ENCODE data around the gene PTEN.
"Not testable (repeated sequence)": the region's sequence is repeated elsewhere in the genome, so short reads cannot be mapped to it uniquely, and the experiment has no call there.

PTEN gene

DNA sequence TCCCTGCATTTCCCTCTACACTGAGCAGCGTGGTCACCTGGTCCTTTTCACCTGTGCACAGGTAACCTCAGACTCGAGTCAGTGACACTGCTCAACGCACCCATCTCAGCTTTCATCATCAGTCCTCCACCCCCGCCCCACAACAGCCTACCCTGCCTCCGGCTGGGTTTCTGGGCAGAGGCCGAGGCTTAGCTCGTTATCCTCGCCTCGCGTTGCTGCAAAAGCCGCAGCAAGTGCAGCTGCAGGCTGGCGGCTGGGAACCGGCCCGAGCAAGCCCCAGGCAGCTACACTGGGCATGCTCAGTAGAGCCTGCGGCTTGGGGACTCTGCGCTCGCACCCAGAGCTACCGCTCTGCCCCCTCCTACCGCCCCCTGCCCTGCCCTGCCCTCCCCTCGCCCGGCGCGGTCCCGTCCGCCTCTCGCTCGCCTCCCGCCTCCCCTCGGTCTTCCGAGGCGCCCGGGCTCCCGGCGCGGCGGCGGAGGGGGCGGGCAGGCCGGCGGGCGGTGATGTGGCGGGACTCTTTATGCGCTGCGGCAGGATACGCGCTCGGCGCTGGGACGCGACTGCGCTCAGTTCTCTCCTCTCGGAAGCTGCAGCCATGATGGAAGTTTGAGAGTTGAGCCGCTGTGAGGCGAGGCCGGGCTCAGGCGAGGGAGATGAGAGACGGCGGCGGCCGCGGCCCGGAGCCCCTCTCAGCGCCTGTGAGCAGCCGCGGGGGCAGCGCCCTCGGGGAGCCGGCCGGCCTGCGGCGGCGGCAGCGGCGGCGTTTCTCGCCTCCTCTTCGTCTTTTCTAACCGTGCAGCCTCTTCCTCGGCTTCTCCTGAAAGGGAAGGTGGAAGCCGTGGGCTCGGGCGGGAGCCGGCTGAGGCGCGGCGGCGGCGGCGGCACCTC is at the start of gene PTEN, which contains the start of gene KLLN:
Gene PTEN (plus strand): TSS at position 573 of the 891 bp plus-strand sequence. CDS start 845 bp downstream, outside the sequence.
Gene KLLN (minus strand): TSS at position 481 of the 891 bp plus-strand sequence. CDS start 1,046 bp downstream, outside the sequence.
- peak; percentile 77 for DNase-seq (ENCODE audit: low spot score)

DNA sequence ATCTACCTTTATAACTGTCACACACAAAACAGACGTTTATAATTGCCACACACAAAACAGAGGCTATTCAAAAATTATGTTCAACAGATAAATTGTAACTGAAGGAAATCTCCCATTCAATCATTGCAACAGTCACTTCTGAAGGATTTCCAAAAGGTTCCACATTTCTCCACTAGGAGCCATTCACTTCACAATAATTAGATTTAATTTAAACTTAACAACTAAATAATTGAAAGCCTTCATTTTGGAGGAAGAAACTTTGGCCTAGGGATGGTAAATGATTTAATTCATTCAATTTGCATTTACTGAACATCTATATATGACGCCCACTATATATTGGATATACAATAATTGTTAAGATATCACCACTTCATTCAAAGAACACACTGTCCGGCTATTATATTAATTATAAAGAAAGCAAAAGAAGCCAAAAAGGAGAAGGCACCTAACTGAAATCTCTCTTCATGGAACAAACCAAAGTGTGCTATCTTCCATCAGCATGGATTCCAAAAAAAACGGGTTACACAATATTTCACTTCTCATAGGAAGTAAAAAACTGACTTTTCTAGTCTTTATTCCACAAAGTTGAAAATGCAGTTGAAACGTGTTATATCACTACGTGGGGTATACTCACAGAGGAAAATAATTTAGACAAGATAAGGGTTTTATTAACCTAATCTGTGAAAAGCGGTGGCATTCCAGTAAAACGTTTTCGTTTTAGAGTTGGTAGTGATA is 47.1 kb upstream of the PTEN start:
- DNase-seq (ENCODE audit: low spot score), result no peak

DNA sequence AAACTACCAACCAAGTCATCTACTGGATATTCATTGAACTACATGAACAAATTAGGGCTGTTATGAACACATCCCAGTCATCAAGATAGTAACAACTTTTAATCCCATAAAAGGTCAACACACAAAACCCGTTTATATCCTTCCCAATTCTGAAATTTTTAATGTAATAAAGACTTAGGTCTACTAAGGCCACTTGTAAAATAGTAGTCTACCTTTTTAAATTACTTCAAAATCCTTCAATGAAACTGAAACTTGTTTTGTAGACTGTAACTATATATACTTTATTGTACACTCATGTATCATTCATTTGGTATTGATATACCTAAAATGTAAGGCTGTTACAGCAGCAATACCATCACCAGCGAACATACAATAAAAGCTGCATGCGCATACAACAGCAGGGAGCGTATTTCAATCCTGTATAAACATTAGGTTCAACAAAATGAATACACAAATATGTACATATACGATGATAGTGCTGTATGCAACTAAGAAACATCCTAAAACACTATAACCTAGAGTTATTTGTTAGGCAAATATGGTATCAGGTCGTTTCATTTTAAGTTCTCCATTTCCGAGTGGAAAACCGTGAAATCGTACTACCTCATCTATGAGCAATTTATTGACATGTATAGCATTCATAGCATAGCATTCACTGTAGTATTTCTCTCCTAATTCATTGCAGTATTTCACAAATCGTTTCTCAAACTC is 46.4 kb upstream of the PTEN start:
- DNase-seq (ENCODE audit: low spot score), result no peak

DNA sequence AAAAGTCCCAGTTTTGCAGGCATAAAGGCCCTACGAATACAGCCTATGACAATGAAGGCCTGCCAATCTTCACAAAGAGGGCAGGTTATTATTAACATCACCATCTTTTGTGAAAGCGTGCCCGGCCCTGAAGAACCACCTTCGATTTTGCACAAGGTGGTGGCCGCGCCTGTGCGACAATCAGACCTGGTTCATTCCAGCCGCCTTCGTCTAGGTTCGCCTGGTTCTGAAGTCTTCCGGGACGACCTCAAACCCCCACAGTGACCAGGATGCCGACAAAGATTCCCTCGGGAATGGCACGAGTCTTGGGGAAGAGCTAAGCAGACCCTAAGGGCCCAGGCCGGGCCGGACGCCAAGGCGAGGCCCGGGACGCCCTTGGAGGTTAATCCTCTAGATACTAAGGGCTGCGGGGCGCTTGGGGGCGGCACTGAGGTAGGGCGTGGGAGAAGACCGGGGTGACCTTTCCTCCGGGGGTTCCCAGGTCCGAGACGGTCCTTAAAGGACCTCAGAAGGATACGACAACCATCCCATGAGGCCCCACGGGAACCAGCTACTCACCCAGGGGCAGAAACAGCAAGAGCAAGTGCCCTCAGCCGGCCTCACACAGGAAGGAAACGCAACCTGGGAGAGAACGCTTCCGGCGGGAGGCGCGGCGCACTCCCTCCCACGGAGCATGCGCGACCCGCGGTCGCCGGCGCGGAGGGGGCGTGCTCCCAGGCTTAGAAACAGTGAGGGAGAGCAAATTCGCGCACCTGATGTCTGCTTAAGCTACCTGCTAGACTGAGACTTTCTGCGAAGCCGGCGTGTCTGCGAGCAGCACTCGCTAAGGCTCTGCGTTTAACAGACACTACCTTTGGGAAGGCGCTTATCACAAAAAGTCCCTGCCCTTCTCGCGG is 45.6 kb upstream of the PTEN start, which contains the start of gene ATAD1:
Gene ATAD1 (minus strand): TSS at position 618 of the 896 bp plus-strand sequence. CDS start 3,627 bp downstream, outside the sequence.
- DNase-seq (ENCODE audit: low spot score), result peak; percentile 88

DNA sequence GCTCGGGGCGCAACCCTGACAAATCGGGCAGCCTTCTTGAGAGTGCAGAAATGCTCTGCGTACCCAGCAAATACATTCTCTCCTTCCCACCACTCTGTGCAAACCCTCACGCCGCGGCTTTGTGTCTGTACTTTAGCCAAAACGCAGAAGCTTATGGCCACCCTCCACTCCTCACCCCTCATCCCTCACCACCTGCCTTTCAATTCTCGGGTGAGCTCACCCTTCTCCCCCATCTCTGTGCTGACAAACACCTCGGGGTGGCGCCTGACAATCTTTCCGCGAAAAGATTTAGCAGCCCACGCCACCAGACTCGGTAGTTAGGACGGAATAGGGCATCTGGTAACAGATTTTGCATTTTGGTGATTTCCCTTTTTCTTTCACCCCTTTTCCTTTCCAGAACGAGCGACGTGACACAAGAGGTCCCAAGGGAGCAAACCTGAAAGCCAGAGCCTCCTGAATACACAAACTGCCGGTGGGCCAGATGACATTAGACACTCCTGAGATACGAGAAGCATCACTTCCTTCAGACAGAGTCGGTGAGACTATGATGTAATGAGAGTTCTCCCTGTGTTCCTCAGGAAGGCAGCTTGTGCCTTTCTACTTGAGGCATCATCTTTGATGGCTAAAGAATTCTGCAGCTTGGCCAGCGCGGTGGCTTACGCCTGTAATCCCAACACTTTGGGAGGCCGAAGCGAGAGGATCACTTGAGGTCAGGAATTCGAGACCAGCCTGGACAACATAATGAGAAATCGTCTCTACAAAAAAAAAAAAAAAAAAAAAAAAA is 44.7 kb upstream of the PTEN start:
- DNase-seq (ENCODE audit: low spot score), result peak; percentile 57

DNA sequence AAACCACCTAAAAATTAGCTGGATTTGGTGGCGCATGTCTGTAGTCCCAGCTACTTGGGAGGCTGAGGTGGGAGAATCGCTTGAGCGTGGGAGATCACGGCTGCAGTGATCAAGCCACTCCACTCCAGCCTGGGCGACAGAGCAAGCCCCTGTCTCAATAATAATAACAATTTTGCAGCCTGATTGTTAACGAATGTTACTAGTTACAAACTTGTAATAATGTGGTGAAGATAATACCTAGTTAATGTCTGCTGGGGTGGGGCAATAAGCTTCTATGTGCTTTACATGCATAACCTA is 44.2 kb upstream of the PTEN start:
- DNase-seq (ENCODE audit: low spot score), result no peak

DNA sequence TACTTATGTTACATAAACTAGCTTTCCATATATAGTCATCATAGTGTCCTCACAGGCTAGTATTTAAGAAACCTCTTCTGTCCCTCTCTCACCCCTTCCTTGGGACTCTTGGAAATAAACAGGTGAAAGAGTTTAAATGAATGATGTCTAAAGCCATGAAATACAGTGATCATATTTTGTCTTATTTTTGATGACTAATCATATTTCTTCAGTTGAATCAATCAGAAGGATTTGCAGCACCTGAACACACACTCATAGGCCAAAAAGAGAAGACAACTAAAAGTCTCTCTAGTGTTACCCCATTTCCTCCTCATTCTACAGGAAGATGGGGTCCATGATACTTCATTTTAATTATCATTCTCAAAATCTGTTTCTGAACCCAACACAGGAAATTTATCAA is 36.8 kb upstream of the PTEN start:
- DNase-seq (ENCODE audit: low spot score), result no peak

DNA sequence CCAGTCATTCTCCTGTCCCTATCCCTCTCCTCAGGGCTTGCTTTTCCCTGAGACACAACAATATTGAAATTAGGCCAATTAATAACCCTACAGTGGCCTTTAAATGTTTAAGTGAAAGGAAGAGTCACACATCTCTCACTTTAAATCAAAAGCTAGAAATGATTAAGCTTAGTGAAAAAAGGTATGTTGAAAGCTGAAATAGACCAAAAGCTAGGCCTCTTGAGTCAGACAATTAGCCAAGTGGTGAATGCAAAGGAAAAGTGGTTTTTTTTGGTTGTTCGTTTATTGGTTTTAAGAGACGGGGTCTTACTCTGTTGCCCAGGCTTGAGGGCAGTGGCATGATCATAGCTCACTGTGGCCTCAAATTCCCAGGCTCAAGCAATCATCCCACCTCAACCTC is 35.7 kb upstream of the PTEN start:
- no peak for DNase-seq (ENCODE audit: low spot score)

DNA sequence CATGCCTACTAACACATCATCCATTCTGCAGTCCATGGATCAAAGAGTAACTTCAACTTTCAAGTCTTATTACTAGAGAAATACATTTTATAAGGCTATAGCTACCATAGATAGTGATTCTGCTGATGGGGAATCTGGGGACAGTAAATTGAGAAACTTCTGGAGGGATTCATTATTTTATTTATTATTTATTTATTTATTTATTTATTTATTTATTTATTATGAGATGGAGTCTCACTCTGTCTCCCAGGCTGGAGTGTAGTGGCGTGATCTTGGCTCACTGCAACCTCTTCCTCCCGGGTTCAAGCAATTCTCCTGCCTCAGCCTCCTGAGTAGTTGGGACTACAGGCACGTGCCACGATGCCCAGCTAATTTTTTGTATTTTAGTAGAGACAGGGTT is 34.4 kb upstream of the PTEN start:
- not testable (repeated sequence) for DNase-seq (ENCODE audit: low spot score)

DNA sequence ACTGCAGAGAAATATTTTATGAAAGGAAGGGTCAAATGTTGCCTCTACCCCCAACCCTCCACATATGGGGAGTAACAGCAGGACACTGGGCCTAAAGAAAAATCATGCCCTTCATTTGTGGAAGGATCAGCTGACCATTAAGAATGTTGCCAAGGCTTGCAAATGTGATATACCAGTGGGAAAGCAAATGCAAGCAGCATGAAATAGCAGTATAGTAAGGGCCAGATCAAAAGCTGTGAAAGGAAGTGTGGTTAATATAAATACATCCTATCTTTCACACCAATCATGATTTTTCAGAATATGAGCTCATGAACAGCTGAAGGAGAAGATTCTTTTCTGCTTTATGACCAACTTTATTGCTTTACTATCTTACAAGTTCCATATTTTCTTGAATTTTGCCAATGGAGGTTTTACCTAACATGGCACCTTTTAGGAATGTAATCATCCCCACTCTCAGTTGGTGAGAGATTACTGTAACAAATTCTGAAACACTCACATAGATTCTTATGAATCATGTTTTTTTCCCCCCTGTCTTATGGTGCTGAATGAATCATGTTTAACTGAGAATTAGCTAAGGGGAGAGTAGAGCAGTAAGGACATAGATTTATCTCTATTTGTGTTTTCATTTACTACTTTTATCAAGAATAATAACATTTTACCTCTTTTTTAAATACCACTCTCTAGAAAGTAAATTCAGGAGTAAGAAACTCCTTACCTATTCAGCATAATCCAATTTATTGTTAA is 33.3 kb upstream of the PTEN start:
- DNase-seq (ENCODE audit: low spot score), result no peak

DNA sequence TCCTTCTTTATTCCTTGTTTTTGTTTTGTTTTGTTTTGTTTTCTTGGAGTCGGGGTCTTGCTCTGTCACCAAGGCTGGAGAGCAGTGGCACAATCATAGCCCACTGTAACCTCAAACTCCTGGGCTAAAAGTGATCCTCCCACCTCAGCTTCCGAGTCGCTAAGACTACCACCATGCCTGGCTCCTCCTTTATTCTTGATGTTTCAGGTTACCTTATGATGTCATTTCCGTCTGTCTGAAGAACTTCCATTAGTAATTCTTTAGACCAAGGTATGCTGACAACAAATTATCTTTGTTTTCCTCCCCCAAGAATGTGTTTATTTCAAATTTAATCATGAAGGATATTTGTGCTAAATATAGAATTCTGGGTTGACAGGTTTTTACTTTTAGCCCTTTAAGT is 27.3 kb upstream of the PTEN start:
- no peak for DNase-seq (ENCODE audit: low spot score)

DNA sequence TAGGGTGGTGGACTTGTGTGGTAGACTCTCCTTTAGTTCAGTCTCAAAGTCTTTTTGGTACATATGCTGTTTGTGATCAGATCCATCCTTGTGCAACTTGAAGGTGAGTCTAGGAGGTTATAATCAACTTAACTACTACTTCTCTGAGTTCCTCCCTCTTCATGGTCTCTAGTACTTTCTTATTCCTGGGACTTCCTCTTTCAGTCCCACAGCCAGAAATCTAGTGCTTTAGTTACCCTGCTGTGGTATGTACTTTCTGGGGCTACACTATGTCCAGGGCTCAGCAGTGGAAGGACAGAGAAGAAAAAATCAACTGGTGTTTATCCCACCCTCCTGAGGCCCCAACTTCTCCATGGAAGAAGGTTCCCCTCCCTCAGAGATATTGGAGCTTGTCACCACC is 26.0 kb upstream of the PTEN start:
- DNase-seq (ENCODE audit: low spot score), result no peak

DNA sequence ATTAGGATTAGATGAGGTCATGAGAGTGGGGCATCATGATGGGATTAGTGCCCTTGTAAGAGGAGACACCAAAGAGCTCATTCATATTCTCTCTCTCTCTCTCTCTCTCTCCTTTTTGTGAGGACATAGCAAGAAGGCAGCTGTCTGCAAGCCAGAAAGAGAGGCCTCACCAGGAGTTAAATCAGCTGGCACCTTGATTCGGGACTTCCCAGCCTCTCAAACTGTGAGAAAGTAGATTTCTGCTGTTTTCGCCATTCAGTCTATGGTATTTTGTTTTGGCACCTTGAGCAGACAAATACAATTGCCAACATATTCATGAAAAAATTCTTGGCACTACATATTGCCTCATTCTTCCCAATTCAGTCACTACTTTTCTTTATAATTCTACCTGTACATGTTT is 24.8 kb upstream of the PTEN start:
- no peak for DNase-seq (ENCODE audit: low spot score)

DNA sequence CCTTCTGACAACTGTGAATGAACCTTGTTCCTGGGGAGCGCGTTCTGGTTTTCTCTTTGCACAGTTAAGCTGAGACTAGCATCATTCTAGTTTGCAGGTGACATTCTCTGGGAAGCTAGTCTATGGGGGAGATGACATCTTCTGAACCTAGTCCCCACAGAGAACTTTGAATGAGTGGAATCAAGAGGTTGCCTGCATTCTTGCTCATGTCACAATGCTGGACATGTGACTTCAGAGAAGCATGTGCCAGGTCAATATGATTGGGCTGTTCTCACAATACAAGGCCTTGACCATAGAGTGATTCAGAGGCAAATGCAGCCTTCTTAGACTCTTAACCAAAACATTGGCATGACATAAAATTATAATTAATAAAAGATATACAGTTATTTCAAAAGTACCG is 22.2 kb upstream of the PTEN start:
- DNase-seq (ENCODE audit: low spot score), result no peak

DNA sequence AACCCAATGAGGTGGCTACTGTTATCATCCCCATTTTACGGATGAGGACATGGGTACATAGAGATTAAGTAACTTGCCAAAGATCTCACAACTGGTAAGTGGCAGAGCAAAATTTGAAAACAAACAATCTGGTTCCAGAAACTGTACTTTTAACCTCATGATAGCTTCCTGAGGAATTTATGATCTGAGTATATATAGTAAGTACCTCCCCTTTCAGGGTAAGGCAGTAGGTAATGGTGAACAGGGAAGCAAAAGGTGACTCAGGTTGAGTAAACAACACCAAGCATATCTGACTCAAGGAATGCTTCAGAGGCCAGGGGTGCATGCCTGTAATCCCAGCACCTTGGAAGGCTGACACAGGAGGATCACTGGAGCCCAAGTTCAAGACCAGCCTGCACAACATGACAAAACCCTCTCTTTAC is 21.2 kb upstream of the PTEN start:
- no peak for DNase-seq (ENCODE audit: low spot score)

DNA sequence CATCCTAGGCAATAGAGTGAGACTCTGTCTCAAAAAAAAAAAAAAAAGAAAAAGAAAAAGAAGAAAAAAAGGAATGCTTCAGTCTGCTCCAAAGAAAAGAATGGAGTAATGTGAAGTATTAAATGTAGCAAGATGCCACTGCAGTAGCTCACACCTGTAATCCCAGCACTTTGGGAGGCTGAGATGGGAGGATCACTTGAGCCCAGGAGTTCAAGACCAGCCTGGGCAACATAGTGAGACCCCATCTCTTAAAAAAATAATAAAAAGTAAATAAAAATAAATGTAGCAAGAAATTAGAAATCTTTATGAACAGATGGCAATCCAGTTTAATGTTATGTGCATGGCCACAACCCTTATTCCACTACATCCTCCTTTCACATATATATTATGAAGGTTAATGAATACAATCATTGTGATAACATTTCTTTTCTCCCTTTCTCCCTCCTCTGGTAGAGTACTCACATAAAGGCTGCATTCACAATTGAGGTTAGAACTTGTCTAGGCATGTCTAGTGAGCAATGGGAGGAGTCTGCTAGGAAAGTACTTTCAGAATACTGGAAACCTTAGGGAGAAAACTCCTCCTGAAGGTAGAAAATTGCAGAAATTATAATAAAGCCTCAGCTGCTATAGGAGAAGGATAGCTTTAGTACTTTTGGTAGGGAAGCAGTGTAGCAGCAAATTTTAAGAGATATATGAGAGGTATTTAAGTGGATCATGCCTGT is 20.5 kb upstream of the PTEN start:
- no peak for DNase-seq (ENCODE audit: low spot score)

DNA sequence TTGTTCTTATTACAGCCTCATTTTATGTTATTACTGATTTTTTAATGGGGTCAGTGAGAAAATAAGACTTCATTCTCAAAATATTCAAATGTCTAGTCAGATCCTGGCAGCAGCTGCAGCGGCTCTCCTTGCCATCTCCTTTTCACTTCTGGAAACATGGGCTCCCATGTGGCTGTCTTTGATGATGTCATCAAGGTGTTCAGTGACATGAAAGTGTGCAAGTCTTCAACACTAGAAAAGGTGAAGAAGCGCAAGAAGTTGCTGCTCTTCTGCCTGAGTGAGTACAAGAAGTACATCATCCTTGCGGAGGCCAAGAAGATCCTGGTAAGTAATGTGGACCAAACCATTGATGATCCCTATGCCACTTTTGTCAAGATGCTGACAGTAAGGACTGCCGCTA is 19.7 kb upstream of the PTEN start:
- no peak for DNase-seq (ENCODE audit: low spot score)

DNA sequence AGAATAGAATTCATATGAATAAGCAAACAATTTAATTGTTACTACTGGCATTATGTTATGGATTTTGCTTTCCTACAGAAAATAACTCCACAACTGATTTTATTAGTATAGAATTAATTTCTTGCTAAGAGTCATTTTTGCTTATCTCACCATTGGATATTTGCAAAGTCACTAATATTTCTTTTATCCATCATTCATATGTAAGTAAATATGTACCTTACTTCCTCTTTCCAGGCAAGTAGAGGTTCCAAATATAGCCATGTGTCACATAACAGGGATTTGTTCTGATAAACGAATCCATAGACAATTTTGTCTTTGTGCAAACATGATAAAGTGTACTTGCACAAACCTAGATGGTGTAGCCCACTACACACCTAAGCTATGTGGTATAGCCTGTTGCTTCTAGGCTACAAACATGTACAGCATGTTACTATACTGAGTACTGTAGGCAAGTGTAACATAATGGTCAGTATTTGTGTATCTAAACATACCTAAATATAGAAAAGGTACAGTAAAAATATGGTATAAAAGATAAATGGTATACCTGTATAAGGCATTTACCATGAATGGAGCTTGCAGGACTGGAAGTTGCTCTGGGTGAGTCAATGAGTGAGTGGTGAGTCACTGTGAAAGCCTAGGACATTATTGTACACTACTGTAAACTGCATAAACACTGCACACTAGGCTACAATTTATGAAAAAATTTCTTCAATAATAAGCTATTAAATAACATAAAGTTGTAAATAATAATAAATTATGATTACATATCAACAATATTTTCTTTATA is 18.4 kb upstream of the PTEN start:
- DNase-seq (ENCODE audit: low spot score), result no peak

DNA sequence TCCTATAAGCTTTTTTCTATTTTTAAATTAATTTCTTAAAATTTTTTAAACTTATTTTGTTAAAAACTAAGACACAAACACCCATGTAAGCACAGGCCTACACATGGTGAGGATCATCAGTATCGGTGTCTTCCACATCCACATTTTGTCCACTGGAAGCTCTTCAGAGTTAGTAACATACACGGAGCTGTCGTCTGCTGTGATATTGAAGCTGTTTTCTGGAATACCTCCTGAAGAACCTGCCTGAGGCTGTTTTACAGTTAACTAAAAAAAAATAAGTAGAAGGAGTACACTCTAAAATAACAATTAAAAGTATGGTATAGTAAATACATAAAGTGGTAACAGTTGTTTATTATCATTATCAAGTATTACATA is 17.8 kb upstream of the PTEN start:
- no peak for DNase-seq (ENCODE audit: low spot score)
